GM18526 (cell line): ENCODE data around the gene MYH3.

Source experiments
- POLR2A ChIP-seq: IDR thresholded peaks from 3 replicates; pipeline ENCODE4 v1.6.1; 2011; ENCODE audit not compliant: insufficient read length; ENCODE audit errors: extremely low read depth

MYH3 gene

GRCh38 chr17:10624969-10625368 lies 32.1 kb downstream of the MYH3 start:
- no peak for TF ChIP-seq POLR2A

GRCh38 chr17:10623737-10624338 lies 33.3 kb downstream of the MYH3 start:
- no peak for TF ChIP-seq POLR2A

GRCh38 chr17:10622617-10623485 lies 34.3 kb downstream of the MYH3 start:
- no peak for TF ChIP-seq POLR2A

- no peak for TF ChIP-seq POLR2A
Observed at GRCh38 chr17:10621397-10621796, 35.7 kb downstream of the MYH3 start.

GRCh38 chr17:10620823-10621222 lies 36.3 kb downstream of the MYH3 start:
- TF ChIP-seq POLR2A = no peak

- no peak for TF ChIP-seq POLR2A
Observed at GRCh38 chr17:10618202-10618635, 38.9 kb downstream of the MYH3 start.

GRCh38 chr17:10617120-10617505 lies 40.0 kb downstream of the MYH3 start:
- no peak for TF ChIP-seq POLR2A

- TF ChIP-seq POLR2A = no peak
Observed at GRCh38 chr17:10616502-10617119, 40.5 kb downstream of the MYH3 start.

GRCh38 chr17:10614536-10615155 lies 42.5 kb downstream of the MYH3 start:
- no peak for TF ChIP-seq POLR2A

- TF ChIP-seq POLR2A = no peak
Observed at GRCh38 chr17:10613775-10614513, 43.2 kb downstream of the MYH3 start.

- no peak for TF ChIP-seq POLR2A
Observed at GRCh38 chr17:10612957-10613744, 44.0 kb downstream of the MYH3 start.

- TF ChIP-seq POLR2A = no peak
Observed at GRCh38 chr17:10610884-10611283, 46.2 kb downstream of the MYH3 start.

- TF ChIP-seq POLR2A = no peak
Observed at GRCh38 chr17:10608244-10608643, 48.9 kb downstream of the MYH3 start.

GRCh38 chr17:10606110-10606509 lies 51.0 kb downstream of the MYH3 start:
- TF ChIP-seq POLR2A = no peak

GRCh38 chr17:10605221-10605783 lies 51.8 kb downstream of the MYH3 start:
- no peak for TF ChIP-seq POLR2A
